ENCODE measurements around the gene BRME1.

DNA sequence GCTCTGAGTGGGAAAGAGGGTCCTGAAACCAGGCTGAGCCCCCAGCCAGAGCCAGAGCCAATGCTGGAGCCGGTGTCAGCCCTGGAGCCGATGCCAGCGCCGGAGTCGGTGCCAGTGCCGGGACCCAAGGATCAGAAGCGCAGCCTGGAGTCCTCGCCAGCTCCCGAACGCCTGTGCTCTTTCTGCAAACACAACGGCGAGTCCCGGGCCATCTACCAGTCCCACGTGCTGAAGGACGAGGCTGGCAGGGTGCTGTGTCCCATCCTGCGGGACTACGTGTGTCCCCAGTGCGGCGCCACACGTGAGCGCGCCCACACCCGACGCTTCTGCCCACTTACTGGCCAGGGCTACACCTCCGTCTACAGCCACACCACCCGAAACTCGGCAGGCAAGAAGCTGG lies 28.6 kb downstream of the BRME1 start:
- TF ChIP-seq, protein P1, sequence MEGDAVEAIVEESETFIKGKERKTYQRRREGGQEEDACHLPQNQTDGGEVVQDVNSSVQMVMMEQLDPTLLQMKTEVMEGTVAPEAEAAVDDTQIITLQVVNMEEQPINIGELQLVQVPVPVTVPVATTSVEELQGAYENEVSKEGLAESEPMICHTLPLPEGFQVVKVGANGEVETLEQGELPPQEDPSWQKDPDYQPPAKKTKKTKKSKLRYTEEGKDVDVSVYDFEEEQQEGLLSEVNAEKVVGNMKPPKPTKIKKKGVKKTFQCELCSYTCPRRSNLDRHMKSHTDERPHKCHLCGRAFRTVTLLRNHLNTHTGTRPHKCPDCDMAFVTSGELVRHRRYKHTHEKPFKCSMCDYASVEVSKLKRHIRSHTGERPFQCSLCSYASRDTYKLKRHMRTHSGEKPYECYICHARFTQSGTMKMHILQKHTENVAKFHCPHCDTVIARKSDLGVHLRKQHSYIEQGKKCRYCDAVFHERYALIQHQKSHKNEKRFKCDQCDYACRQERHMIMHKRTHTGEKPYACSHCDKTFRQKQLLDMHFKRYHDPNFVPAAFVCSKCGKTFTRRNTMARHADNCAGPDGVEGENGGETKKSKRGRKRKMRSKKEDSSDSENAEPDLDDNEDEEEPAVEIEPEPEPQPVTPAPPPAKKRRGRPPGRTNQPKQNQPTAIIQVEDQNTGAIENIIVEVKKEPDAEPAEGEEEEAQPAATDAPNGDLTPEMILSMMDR (optimal IDR thresholded peaks at IDR 0.05 in 1 of 3, IDR thresholded peaks at IDR 0.05 in 1 of 3, conservative IDR thresholded peaks at IDR 0.05 in 1 of 3; ENCODE audit: extremely low read depth in 1 of 3, insufficient read depth in 2 of 3, low read length in 3 of 3), result no peak
- TF ChIP-seq EZH2 (IDR thresholded peaks at IDR 0.05; ENCODE audit: low read length), result no peak
